H9 (cell line): ENCODE data around the gene IRX4. TPM values are rescaled to one million over a fixed set of nuclear protein-coding genes. Genes with fewer than 3 reads are reported as not detected.

Experiments
- DNase-seq: peaks from one replicate; pipeline ENCODE4 v3.0.0-alpha.2; 2017
- H2AFZ ChIP-seq: one replicate; pipeline ENCODE4 v1.6.1; 2013; ENCODE audit warnings: mild to moderate bottlenecking, low read length, control low read depth, moderate library complexity
- H2AK5ac ChIP-seq: 2 replicates; pipeline ENCODE4 v1.6.1; 2013; ENCODE audit warnings: low read length, control low read depth, mixed read lengths; ENCODE audit not compliant: insufficient read length
- H2BK120ac ChIP-seq: one replicate; pipeline ENCODE4 v1.6.1; 2013; ENCODE audit warnings: low read depth, mild to moderate bottlenecking, low read length, control low read depth, inconsistent platforms; ENCODE audit not compliant: poor library complexity, severe bottlenecking
- H2BK12ac ChIP-seq: 2 replicates; pipeline ENCODE4 v1.6.1; 2013; ENCODE audit warnings: low read length, control low read depth, mixed read lengths, low read depth; ENCODE audit not compliant: insufficient read length
- H2BK15ac ChIP-seq: 2 replicates; pipeline ENCODE4 v1.6.1; 2013; ENCODE audit warnings: low read depth, low read length, control low read depth
- H2BK20ac ChIP-seq: one replicate; pipeline ENCODE4 v1.6.1; 2013; ENCODE audit warnings: low read depth, mild to moderate bottlenecking, low read length, control low read depth, inconsistent platforms; ENCODE audit not compliant: poor library complexity, severe bottlenecking
- H2BK5ac ChIP-seq: 2 replicates; pipeline ENCODE4 v1.6.1; 2013; ENCODE audit warnings: low read length, control low read depth, mixed read lengths; ENCODE audit not compliant: insufficient read length
- H3K14ac ChIP-seq: 2 replicates; pipeline ENCODE4 v1.6.1; 2013; ENCODE audit warnings: low read length, control low read depth; ENCODE audit not compliant: insufficient read depth
- H3K18ac ChIP-seq: 2 replicates; pipeline ENCODE4 v1.6.1; 2013; ENCODE audit warnings: low read depth, mild to moderate bottlenecking, mixed read lengths, low read length, control low read depth; ENCODE audit not compliant: insufficient read length
- H3K23ac ChIP-seq: 2 replicates; pipeline ENCODE4 v1.6.1; 2013; ENCODE audit warnings: low read length, control low read depth, mixed read lengths, low read depth; ENCODE audit not compliant: insufficient read length
- H3K23me2 ChIP-seq: 2 replicates; pipeline ENCODE4 v1.6.1; 2013; ENCODE audit warnings: low read depth, mild to moderate bottlenecking, mixed read lengths, low read length, control low read depth; ENCODE audit not compliant: insufficient read length, poor library complexity, severe bottlenecking
- H3K27ac ChIP-seq: 2 replicates; pipeline ENCODE4 v1.5.1; 2013; ENCODE audit warnings: low read length, control low read depth, mixed read lengths, low read depth; ENCODE audit not compliant: insufficient read length
- H3K27me3 ChIP-seq: 2 replicates; pipeline ENCODE4 v1.6.1; 2013; ENCODE audit warnings: low read length, control low read depth, inconsistent platforms; ENCODE audit not compliant: insufficient read depth
- H3K4ac ChIP-seq: 2 replicates; pipeline ENCODE4 v1.6.1; 2013; ENCODE audit warnings: low read depth, mild to moderate bottlenecking, control low read depth, inconsistent platforms, low read length, moderate library complexity
- H3K4me1 ChIP-seq: 2 replicates; pipeline ENCODE4 v1.6.1; 2013; ENCODE audit warnings: low read length, control low read depth, inconsistent platforms; ENCODE audit not compliant: insufficient read depth
- H3K4me2 ChIP-seq: 2 replicates; pipeline ENCODE4 v1.6.1; 2013; ENCODE audit warnings: low read length, control low read depth, mixed read lengths; ENCODE audit not compliant: insufficient read length, insufficient read depth
- H3K56ac ChIP-seq: 2 replicates; pipeline ENCODE4 v1.6.1; 2013; ENCODE audit warnings: low read depth, mild to moderate bottlenecking, mixed read lengths, low read length, control low read depth; ENCODE audit not compliant: insufficient read length
- H3K79me1 ChIP-seq: 2 replicates; pipeline ENCODE4 v1.6.1; 2013; ENCODE audit warnings: low read depth, mild to moderate bottlenecking, moderate library complexity, low read length, control low read depth, inconsistent platforms; ENCODE audit not compliant: insufficient read depth, poor library complexity, severe bottlenecking
- H3K79me2 ChIP-seq: 2 replicates; pipeline ENCODE4 v1.6.1; 2013; ENCODE audit warnings: low read length, control low read depth, inconsistent platforms; ENCODE audit not compliant: insufficient read depth
- H3K9ac ChIP-seq: 2 replicates; pipeline ENCODE4 v1.6.1; 2013; ENCODE audit warnings: low read length, control low read depth, mixed read lengths; ENCODE audit not compliant: insufficient read length; ENCODE audit errors: extremely low read depth
- H3K9me3 ChIP-seq: one replicate; pipeline ENCODE4 v1.6.1; 2013; ENCODE audit warnings: low read depth, low read length, inconsistent platforms; ENCODE audit not compliant: control insufficient read depth
- H3T11ph ChIP-seq: one replicate; pipeline ENCODE4 v1.6.1; 2013; ENCODE audit warnings: mild to moderate bottlenecking, low read length, control low read depth, inconsistent platforms
- H4K20me1 ChIP-seq: one replicate; pipeline ENCODE4 v1.6.1; 2013; ENCODE audit not compliant: control insufficient read depth, insufficient read length, insufficient read depth
- H4K5ac ChIP-seq: 2 replicates; pipeline ENCODE4 v1.6.1; 2013; ENCODE audit warnings: low read depth, mild to moderate bottlenecking, mixed read lengths, low read length, control low read depth; ENCODE audit not compliant: insufficient read length
- H4K8ac ChIP-seq: replicated peaks from 2 replicates; pipeline ENCODE4 v1.6.1; 2013; ENCODE audit warnings: low read length, control low read depth, mixed read lengths, low read depth; ENCODE audit not compliant: insufficient read length
- H4K91ac ChIP-seq: 2 replicates; pipeline ENCODE4 v1.6.1; 2013; ENCODE audit warnings: low read depth, mild to moderate bottlenecking, moderate library complexity, mixed read lengths, low read length, control low read depth; ENCODE audit not compliant: insufficient read length
- H3K27ac Mint-ChIP-seq, 3 experiments: 2 replicates in 2 of 3; 3 replicates in 1 of 3; pipeline ENCODE4 v1.8.0; 2020 to 2021; ENCODE audit warnings: mixed read lengths in 3 of 3, mild to moderate bottlenecking in 1 of 3, moderate library complexity in 1 of 3
- H3K27me3 Mint-ChIP-seq: 2 replicates; pipeline ENCODE4 v1.8.0; 2021; ENCODE audit warnings: low read depth, mild to moderate bottlenecking, moderate library complexity, mixed read lengths
- H3K36me3 Mint-ChIP-seq, 3 experiments: 2 replicates in 2 of 3; 3 replicates in 1 of 3; pipeline ENCODE4 v1.8.0; 2020 to 2021; ENCODE audit warnings: low read depth in 3 of 3, mixed read lengths in 3 of 3; ENCODE audit not compliant: insufficient read depth in 1 of 3
- H3K4me1 Mint-ChIP-seq, 2 experiments: 2 replicates each; pipeline ENCODE4 v1.8.0; 2020; ENCODE audit warnings: mixed read lengths in 2 of 2
- H3K4me3 Mint-ChIP-seq, 2 experiments: 2 replicates in 1 of 2; 3 replicates in 1 of 2; pipeline ENCODE4 v1.8.0; 2020 to 2021; ENCODE audit warnings: mild to moderate bottlenecking in 2 of 2, mixed read lengths in 2 of 2, moderate library complexity in 1 of 2
- H3K9me3 Mint-ChIP-seq, 2 experiments: 2 replicates in 1 of 2; 3 replicates in 1 of 2; pipeline ENCODE4 v1.8.0; 2020; ENCODE audit warnings: mild to moderate bottlenecking in 2 of 2, mixed read lengths in 2 of 2, moderate library complexity in 1 of 2
- WGBS: extraction: QIAGEN DNeasy Blood & Tissue Kit; methylation state at CpG from one replicate; pipeline ENCODE4 v1.1.7; 2013; ENCODE audit warnings: missing lambda C conversion rate, low lambda C conversion rate, mixed read lengths; ENCODE audit not compliant: insufficient read length; ENCODE audit errors: extremely low coverage; 5-methylcytosine and 5-hydroxymethylcytosine counted together
- total RNA-seq: library from RNA; stranded (reverse); gene quantifications from 2 replicates; pipeline ENCODE4 v1.2.1, GENCODE V29; 2021
- TF ChIP-seq, protein P1 (sequence below): fragments of 200-600 bp; sonication (generic); conservative IDR thresholded peaks from 3 replicates; pipeline ENCODE4 v1.8.0; 2021; ENCODE audit warnings: antibody characterized with exemption, mild to moderate bottlenecking

Gene IRX4
- total RNA-seq, 1 experiment from 2014 or later, result 3.2 TPM

DNA sequence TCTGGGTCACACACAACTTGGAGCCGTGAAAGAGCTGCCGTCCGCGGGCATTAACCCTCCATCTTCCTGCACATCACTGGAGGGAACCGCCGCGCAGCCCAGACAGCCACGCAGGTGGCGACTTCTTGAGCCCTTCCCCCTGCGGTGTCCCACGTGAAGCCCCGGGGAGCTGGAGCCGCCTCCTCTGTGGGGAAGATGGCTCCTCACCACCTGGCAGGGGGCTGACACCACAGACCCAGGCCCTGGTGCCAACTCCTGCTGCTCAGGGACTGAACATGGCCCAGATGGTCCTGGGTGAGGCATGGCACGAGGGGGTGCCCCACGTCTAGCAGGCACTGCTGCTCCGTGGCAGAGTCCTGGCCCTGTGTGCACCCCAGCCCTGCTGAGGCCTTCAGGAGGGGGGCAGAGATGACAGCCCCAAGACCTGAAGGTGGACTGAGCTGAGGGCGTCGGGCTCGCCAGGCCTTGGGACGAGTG is 42.6 kb downstream of the IRX4 start:
- H3K4me1 ChIP-seq, result no peaks in the 10 kb centered on the region
- Mint-ChIP-seq H3K36me3 (no peaks in the 10 kb centered on the region), H3K27me3 (peaks cover 21% of the 10 kb centered on the region), H3K4me3 (no peak overlapping the region), H3K27ac (no peak overlapping the region), H3K4me1 (peaks cover 7 to 21% of the 10 kb centered on the region in 2 experiments), H3K9me3 (no peaks in the 10 kb centered on the region; a peak in 1 of 5 replicates)
- H3K79me2 ChIP-seq, result no peaks in the 10 kb centered on the region
- H3K27ac ChIP-seq, result no peak overlapping the region
- WGBS, result no CpG with 5 or more reads among the region's 20 CpGs
- no peak overlapping the region for H2BK15ac ChIP-seq
- H4K5ac ChIP-seq, result no peak overlapping the region
- H4K8ac ChIP-seq, result no peak overlapping the region
- no peak overlapping the region for H2AFZ ChIP-seq
- H3K9ac ChIP-seq, result no peak overlapping the region
- no peak overlapping the region for H4K91ac ChIP-seq
- peak overlapping the region; percentile 5; the same call in 1 of the 2 replicates for H3K14ac ChIP-seq
- H3T11ph ChIP-seq, result no peak overlapping the region
- TF ChIP-seq, protein P1, sequence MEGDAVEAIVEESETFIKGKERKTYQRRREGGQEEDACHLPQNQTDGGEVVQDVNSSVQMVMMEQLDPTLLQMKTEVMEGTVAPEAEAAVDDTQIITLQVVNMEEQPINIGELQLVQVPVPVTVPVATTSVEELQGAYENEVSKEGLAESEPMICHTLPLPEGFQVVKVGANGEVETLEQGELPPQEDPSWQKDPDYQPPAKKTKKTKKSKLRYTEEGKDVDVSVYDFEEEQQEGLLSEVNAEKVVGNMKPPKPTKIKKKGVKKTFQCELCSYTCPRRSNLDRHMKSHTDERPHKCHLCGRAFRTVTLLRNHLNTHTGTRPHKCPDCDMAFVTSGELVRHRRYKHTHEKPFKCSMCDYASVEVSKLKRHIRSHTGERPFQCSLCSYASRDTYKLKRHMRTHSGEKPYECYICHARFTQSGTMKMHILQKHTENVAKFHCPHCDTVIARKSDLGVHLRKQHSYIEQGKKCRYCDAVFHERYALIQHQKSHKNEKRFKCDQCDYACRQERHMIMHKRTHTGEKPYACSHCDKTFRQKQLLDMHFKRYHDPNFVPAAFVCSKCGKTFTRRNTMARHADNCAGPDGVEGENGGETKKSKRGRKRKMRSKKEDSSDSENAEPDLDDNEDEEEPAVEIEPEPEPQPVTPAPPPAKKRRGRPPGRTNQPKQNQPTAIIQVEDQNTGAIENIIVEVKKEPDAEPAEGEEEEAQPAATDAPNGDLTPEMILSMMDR, result no peak
- H2BK120ac ChIP-seq, result no peak overlapping the region
- H3K23ac ChIP-seq, result no peak overlapping the region
- H3K56ac ChIP-seq, result no peak overlapping the region
- no peak for DNase-seq
- H3K9me3 ChIP-seq, result no peaks in the 10 kb centered on the region
- no peak overlapping the region for H2BK12ac ChIP-seq
- H4K20me1 ChIP-seq, result no peaks in the 10 kb centered on the region
- H3K27me3 ChIP-seq, result no peaks in the 10 kb centered on the region; the same call in 1 of the 2 replicates
- no peak overlapping the region for H3K4me2 ChIP-seq
- H2AK5ac ChIP-seq, result no peak overlapping the region
- no peak overlapping the region for H2BK5ac ChIP-seq
- no peak overlapping the region for H3K18ac ChIP-seq
- H3K79me1 ChIP-seq, result no peaks in the 10 kb centered on the region
- H3K23me2 ChIP-seq, result no peaks in the 10 kb centered on the region
- no peak overlapping the region for H2BK20ac ChIP-seq
- H3K4ac ChIP-seq, result no peak overlapping the region
